Fibroblast of pulmonary artery (primary cell): Measurements from ENCODE around the gene RGS11.
"Not testable (repeated sequence)": the region's sequence is repeated elsewhere in the genome, so short reads cannot be mapped to it uniquely, and the experiment has no call there.

ENCODE experiments used
- DNase-seq: peaks from one replicate; pipeline ENCODE4 v3.0.0-alpha.2; 2010; ENCODE audit warnings: low read depth
- H3K4me3 ChIP-seq: replicated peaks from 2 replicates; pipeline ENCODE4 v1.5.1; 2011; ENCODE audit warnings: low read depth, mild to moderate bottlenecking, control low read depth, low read length, moderate library complexity
- TF ChIP-seq, protein P1 (sequence below): IDR thresholded peaks from 2 replicates; pipeline ENCODE4 v1.5.1; 2011; ENCODE audit warnings: mild to moderate bottlenecking, control low read depth, low read length, inconsistent platforms; ENCODE audit errors: missing control alignments

The RGS11 gene

DNA sequence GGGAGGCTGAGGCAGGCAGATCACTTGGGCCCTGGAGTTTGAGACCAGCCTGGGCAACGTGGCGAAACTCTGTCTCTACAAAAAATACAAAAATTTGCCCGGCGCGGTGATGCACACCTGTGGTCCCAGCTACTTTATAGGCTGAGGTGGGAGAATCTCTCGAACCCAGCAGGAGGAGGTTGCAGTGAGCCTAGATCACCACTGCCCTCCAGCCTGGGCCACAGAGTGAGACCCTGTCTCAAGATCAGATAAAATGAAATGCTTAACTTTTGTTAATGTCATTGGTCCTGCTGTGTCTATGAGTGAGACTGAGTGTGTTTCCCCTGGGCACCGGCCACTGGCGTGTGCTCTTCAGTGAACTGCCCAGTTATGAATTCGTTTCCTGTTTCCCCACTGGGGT, 30.6 kb downstream of the RGS11 start:
- DNase-seq: no peak
- no peak overlapping the region for H3K4me3 ChIP-seq
- TF ChIP-seq, protein P1, sequence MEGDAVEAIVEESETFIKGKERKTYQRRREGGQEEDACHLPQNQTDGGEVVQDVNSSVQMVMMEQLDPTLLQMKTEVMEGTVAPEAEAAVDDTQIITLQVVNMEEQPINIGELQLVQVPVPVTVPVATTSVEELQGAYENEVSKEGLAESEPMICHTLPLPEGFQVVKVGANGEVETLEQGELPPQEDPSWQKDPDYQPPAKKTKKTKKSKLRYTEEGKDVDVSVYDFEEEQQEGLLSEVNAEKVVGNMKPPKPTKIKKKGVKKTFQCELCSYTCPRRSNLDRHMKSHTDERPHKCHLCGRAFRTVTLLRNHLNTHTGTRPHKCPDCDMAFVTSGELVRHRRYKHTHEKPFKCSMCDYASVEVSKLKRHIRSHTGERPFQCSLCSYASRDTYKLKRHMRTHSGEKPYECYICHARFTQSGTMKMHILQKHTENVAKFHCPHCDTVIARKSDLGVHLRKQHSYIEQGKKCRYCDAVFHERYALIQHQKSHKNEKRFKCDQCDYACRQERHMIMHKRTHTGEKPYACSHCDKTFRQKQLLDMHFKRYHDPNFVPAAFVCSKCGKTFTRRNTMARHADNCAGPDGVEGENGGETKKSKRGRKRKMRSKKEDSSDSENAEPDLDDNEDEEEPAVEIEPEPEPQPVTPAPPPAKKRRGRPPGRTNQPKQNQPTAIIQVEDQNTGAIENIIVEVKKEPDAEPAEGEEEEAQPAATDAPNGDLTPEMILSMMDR: no peak

DNA sequence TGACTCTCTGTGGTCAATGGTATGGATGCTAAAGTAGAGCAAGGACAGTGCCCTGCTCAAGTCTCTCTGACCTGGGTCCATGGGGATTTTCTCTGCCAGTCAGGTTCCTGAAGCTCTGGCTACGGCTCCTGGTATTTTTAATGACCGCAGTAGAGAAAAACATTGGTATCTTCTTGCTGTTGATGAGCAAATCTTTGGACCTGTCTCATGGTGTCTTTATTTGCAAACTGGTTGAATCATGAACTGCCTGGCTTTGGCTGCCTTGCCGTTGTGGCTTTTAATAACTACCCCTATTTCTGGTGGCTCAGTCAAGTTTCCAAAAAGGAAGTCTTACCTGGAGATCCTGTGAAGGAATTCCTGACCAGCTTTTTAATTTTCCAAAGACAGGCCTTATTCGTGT, 32.4 kb downstream of the RGS11 start:
- H3K4me3 ChIP-seq: no peak overlapping the region
- DNase-seq: no peak
- TF ChIP-seq, protein P1: no peak

DNA sequence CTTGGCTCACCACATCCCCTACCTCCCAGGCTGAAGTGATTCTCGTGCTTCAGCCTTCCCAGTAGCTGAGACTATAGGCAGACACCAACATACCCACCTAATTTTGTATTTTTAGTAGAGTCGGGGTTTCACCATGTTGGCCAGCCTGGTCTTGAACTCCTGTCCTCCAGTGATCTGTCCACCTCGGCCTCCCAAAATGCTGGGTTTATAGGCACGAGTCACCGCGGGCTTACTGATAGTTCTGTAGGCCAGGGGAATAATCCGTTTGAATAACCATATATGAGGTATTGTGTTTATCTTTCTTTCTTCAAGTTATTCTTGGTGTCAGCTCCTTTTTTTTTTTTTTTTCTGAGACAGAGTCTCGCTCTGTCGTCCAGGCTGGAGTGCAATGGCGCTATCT, 33.5 kb downstream of the RGS11 start:
- TF ChIP-seq, protein P1: no peak
- DNase-seq: no peak
- H3K4me3 ChIP-seq: no peak overlapping the region

DNA sequence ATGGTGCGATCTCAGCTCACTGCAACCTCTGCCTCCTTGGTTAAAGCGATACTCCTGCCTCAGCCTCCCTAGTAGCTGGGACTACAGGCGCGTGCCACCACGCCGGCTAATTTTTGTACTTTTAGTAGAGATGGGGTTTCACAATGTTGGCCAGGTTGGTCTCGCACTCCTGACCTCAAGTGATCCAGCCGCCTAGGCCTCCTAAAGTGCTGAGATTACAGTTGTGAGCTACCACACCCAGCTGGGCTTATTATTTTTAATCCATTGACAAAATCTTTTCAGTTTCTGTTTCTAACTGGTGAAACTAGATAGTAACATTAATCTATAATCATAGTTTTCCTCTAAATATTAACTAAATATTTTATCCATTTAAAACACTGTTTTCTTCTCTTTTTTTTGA, 35.2 kb downstream of the RGS11 start:
- no peak for DNase-seq
- no peak overlapping the region for H3K4me3 ChIP-seq
- TF ChIP-seq, protein P1: no peak

DNA sequence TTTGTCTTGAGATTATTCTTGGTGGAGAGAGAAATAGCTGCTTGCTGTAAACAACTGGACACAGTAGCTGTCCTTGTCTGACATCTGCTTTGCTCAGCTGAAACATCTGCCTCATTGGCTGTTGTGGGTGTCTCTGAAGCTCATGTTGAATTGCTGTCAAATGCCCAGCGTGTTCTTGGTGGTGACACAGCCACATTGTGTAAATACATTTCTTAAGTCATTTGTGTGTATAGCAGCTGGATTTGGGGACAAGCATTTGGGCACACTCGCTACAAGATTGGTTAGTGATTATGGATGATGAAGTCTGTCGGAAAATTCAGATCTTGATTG, 35.8 kb downstream of the RGS11 start:
- no peak overlapping the region for H3K4me3 ChIP-seq
- peak; percentile 8 for DNase-seq
- TF ChIP-seq, protein P1: no peak

DNA sequence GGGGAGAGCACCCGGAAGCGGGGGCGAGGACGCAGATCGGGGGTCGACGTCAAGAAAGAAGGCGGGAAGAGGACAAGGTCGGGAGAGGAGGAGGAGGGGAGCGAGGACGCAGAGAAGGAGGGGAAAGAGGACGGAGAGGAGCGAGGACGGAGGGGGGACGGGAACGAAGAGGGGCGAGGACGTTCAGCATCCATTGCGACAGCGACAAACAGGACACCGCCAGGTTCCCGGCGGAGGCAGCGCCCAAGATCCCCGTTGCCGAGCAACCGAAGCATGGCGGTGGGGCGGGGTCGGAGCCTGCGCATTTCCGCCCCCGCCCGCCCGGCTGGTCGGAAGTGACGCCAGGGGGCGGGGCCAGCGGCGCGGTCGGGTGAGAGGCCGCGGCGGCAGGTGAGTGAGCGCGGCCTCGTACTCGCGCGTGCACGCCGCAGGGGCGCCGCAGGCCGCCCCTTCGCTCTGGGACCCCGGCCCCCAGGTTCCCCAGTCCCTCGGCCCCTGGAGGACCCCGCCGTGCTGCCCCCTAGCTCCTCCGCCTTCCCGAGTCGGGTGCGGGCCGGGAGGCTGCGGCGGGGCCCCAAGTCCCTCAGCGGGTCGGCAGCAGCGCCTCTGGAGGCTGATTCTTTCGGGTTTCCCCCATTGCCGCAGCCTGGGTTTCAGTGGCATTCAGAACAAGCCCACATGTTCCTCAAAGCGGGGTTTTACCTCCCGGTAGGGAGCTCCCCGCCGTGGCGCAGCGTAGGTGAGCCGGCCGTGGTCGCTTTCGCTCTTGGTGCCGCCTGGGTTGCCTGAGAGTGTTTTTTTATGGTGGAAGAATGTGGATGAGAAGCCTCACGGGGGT, 41.1 kb downstream of the RGS11 start, which contains the start of gene FAM234A:
TSS of gene FAM234A (plus strand) at position 354 of the 838 bp plus-strand sequence. CDS start 19,593 bp downstream, outside the sequence.
- TF ChIP-seq, protein P1: peak; percentile 32
- peak within 1 kb of the TSS; percentile 94 for H3K4me3 ChIP-seq
- peak; percentile 91 for DNase-seq

DNA sequence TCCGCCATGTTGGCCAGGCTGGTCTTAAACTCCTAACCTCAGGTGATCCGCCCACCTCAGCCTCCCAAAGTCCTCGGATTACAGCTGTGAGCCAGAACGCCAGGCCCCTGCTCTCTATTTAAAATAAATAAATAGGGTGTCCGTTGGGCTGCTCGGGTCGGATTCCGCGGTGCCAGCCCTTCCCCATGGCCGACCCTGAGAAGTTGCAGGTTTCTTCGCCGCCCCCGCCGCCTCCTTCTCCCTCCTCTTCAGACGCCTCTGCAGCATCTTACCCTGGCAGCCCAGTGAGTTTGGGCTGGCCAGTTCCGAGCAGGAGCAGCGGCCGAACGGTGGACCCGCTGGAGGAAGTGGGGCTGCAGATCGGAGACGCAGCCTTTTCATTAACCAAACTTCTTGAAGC, 44.8 kb downstream of the RGS11 start:
- no peak for DNase-seq
- TF ChIP-seq, protein P1: no peak
- H3K4me3 ChIP-seq: no peak overlapping the region

DNA sequence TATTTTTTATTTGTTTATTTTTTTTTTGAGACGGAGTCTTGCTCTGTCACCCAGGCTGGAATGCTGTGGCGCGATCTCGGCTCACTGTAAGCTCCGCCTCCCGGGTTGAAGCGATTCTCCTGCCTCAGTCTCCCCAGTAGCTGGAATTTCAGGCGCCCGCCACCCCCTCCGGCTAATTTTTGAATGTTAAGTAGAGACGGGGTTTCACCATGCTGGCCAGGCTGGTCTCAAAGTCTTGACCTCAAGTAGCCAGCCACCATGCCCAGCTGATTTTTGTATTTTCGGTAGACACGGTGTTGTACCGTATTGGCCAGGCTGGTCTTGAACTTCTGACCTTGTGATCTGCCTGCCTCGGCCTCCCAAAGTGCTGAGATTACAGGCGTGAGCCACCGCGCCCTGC, 45.4 kb downstream of the RGS11 start:
- not testable (repeated sequence) for H3K4me3 ChIP-seq, DNase-seq
